Limb (tissue), 2 donors: ENCODE measurements around the gene CHN2.
A peak's percentile ranks its signal among the peaks of the same experiment; 100 is the strongest.

ENCODE experiments used
- DNase-seq, 2 donors: peaks; one replicate each; pipeline ENCODE4 v3.0.0-alpha.2; 2016; ENCODE audit errors: extremely low spot score in 2 of 2

Gene CHN2

GRCh38 chr7:29463504-29464158, 269.1 kb downstream of the CHN2 start:
- no peak for DNase-seq

- DNase-seq, result no peak
These were observed 270.2 kb downstream of the CHN2 start for GRCh38 chr7:29464753-29465152.

- DNase-seq, result no peak
These were observed 272.8 kb downstream of the CHN2 start for GRCh38 chr7:29467193-29467926.

GRCh38 chr7:29468196-29468595, 273.6 kb downstream of the CHN2 start:
- no peak for DNase-seq

- no peak for DNase-seq
These were observed 274.7 kb downstream of the CHN2 start for GRCh38 chr7:29469281-29469680.

- DNase-seq, result no peak
These were observed 275.5 kb downstream of the CHN2 start for GRCh38 chr7:29469976-29470557.

- DNase-seq, result no peak
These were observed 277.0 kb downstream of the CHN2 start for GRCh38 chr7:29471444-29472138.

GRCh38 chr7:29476916-29477315, 282.3 kb downstream of the CHN2 start:
- DNase-seq, result no peak

- DNase-seq, result no peak
These were observed 283.7 kb downstream of the CHN2 start for GRCh38 chr7:29478226-29478625.

- DNase-seq, result no peak
These were observed 284.2 kb downstream of the CHN2 start for GRCh38 chr7:29478687-29479240.

- peak; percentile 26 to 51 for DNase-seq
These were observed 285.0 kb downstream of the CHN2 start for GRCh38 chr7:29479301-29480200.

GRCh38 chr7:29480451-29480850, 285.9 kb downstream of the CHN2 start:
- no peak for DNase-seq

GRCh38 chr7:29480934-29481651, 286.5 kb downstream of the CHN2 start:
- no peak for DNase-seq

- DNase-seq, result no peak
These were observed 287.5 kb downstream of the CHN2 start for GRCh38 chr7:29482056-29482455.

GRCh38 chr7:29483219-29484104, 288.9 kb downstream of the CHN2 start:
- no peak for DNase-seq

- DNase-seq, result no peak
These were observed 289.7 kb downstream of the CHN2 start for GRCh38 chr7:29484280-29484679.

GRCh38 chr7:29485339-29486190, 291.0 kb downstream of the CHN2 start:
- no peak for DNase-seq

GRCh38 chr7:29486191-29486700, 291.7 kb downstream of the CHN2 start:
- DNase-seq, result no peak
